Cardiac fibroblast (primary cell): ENCODE measurements around the gene NXPH1.

Experiments used
- DNase-seq, 2 donors: peaks; one replicate each; pipeline versions ENCODE4 v3.0.0 to v3.0.0-alpha.2; 2010; ENCODE audit warnings: low read depth in 2 of 2
- H3K4me3 ChIP-seq, 2 donors: replicated peaks in 1 of 2; 1 replicate in 1 of 2; 2 replicates in 1 of 2; pipeline ENCODE4 v1.5.1; 2011; ENCODE audit warnings: low read depth in 2 of 2, low read length in 2 of 2, mild to moderate bottlenecking in 2 of 2, moderate library complexity in 1 of 2
- CTCF ChIP-seq: IDR thresholded peaks from one replicate; pipeline ENCODE4 v1.5.1; 2011; ENCODE audit warnings: low read depth, mild to moderate bottlenecking, low read length, inconsistent platforms

NXPH1 gene

GRCh38 chr7:8765374-8765773, 332.0 kb downstream of the NXPH1 start:
- no peak for DNase-seq
- no peak for TF ChIP-seq CTCF
- H3K4me3 ChIP-seq = no peak overlapping the region

DNA sequence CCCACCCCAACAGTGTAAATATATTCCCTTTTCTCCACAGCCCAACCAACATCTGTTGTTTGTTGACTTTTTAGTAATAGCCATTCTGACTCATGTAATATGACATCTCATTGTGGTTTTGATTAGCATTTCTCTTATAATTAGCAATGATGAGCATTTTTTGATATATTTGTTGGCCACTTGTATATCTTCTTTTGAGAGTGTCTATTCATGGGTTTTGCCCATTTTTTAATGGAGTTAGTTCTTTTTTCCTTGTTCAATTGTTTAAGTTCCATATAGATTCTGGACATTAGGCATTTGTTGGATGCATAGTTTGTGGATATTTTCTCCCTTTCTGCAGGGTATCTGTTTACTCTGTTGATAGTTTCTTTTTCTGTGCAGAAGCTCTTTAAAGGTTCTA, 340.1 kb downstream of the NXPH1 start:
- no peak overlapping the region for H3K4me3 ChIP-seq
- no peak for DNase-seq
- no peak for TF ChIP-seq CTCF

- no peak for DNase-seq
- no peak for TF ChIP-seq CTCF
- H3K4me3 ChIP-seq = no peak overlapping the region
Measured at GRCh38 chr7:8778459-8778858, 345.1 kb downstream of the NXPH1 start.

GRCh38 chr7:8781166-8781565, 347.8 kb downstream of the NXPH1 start:
- TF ChIP-seq CTCF = no peak
- no peak overlapping the region for H3K4me3 ChIP-seq
- no peak for DNase-seq

- TF ChIP-seq CTCF = no peak
- no peak for DNase-seq
- no peak overlapping the region for H3K4me3 ChIP-seq
Measured at GRCh38 chr7:8783229-8783628, 349.8 kb downstream of the NXPH1 start.

DNA sequence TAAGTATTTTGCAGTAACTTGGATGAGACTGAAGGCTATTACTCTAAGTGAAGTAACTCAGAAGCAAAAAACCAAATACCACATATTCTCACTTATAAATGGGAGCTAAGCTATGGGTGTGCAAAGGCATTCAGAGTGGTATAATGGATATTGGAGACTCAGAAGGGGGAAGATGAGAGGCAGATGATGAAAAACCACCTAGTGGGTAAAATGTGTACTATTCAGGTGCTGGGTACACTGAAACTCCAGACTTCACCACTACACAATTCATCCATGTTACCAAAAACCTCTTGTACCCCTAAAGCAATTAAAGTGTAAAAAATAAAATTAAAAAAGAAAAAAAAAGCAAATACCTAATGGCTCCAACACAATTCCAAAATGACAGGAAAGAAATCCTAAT, 351.7 kb downstream of the NXPH1 start:
- no peak for TF ChIP-seq CTCF
- no peak for DNase-seq
- H3K4me3 ChIP-seq = no peak overlapping the region

- H3K4me3 ChIP-seq = no peak overlapping the region
- TF ChIP-seq CTCF = no peak
- no peak for DNase-seq
Measured at GRCh38 chr7:8800986-8801385, 367.6 kb downstream of the NXPH1 start.
